HG02642 (cell line): ENCODE results near the gene UBA1.

Experiments
- ATAC-seq: cut with Tn5 transposase; IDR thresholded peaks from one replicate; pipeline ENCODE4 v1.9.1; 2021; ENCODE audit warnings: mild to moderate bottlenecking; ENCODE audit not compliant: unreplicated experiment, poor library complexity

Gene UBA1

DNA sequence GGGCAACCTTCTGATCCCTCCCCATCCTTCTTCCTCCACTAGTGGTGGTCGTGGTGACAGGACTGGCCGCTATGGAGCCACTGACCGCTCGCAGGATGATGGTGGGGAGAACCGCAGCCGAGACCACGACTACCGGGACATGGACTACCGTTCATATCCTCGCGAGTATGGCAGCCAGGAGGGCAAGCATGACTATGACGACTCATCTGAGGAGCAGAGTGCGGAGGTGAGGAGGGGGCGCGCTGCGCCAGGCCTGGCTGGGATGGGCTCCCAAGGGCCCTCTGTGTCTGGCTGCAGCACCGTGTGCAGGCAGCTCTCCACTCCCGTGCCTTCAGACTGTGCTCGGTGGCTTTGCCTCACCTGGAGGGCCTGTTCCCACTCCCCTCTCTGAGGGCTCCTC, 24.4 kb upstream of the UBA1 start:
- ATAC-seq: no peak

DNA sequence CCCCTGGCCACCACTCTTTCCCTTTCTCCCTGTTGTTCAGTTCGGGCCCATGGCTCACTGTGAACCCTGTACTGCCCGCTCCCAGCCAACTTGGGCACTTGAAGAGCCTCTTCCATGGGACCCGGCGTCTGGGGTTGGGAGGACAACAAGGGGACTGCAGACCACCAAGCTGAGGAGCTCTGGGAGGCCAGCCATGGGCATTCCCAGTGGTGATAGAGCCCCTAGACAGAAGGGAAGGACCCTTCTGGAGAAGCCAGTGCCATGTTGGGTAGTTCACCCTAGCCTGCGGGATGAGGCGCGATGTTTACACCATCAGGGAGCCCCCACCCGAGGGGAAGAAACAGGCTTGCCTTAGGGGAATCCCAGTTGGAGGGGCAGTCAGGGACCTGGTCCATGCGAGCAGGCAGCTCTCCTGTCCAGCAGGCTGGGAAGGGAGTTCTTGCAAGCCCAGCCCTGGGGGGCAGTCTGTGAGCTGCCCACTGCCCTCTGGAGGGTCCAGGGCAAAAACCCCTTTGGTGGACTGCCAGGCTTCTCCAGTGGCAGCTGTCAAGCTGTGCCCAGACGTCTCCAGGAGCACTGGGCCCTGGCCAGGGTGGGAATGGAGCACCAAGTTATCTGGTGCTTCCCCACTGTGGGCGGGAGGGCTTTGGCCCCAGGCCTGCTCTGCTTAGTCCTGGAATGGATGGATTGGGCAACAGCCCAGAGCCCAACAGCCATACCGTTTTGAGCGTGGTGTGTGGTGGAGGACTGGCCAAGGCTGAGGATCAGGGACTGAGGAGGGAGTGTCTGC, 23.7 kb upstream of the UBA1 start:
- no peak for ATAC-seq

DNA sequence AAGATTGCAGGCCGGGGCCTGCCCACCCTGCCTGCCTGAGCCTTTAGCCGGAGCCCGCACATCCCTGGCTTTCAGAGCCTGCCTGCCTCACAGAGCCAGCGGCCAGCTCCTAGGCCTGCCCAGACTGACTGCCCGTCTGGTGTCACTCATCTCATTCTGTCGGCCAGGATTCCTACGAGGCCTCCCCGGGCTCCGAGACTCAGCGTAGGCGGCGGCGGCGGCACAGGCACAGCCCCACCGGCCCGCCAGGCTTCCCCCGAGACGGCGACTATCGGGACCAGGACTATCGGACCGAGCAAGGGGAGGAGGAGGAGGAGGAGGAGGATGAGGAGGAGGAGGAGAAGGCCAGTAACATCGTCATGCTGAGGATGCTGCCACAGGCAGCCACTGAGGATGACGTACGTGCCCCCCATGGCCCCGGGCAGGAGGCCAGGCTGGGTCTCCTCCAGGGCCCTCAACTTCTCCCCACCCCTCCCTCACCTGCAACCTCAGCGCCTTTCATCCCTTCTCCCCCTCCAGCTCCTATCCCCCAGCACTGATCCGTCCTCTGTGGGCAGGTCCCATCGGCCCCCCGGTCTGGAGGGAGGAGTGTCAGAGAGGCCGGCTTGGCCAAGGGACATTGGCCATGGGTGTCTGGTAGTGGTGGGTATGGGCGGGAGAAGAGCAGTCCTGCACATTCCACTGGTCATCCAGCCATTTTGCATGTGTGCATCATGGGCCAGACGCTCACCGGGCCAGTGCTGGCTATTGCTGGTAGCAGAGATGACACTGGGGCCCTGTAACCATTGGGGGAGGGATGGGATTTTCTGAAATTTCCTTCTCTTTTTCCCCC, 22.6 kb upstream of the UBA1 start:
- no peak for ATAC-seq

DNA sequence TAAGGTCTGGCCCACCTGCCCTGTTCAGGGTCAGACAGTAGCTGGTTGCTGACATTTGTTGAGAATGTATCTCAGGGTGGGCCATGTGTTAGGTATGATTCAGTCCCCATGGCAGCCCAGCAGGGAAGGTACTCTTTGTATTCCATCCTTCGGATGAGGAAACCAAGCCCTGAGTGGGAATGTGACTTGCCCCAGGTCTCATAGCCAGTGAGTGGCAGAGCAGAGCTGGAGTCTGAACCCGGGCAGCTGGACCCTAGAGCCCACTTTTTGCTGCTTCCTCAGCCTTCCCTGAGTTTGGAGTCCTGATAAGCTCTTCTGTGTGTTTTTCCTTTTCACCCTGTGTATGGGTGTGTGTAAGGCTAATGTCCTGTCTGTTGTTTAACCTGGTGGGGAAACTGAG, 21.6 kb upstream of the UBA1 start:
- ATAC-seq: no peak

DNA sequence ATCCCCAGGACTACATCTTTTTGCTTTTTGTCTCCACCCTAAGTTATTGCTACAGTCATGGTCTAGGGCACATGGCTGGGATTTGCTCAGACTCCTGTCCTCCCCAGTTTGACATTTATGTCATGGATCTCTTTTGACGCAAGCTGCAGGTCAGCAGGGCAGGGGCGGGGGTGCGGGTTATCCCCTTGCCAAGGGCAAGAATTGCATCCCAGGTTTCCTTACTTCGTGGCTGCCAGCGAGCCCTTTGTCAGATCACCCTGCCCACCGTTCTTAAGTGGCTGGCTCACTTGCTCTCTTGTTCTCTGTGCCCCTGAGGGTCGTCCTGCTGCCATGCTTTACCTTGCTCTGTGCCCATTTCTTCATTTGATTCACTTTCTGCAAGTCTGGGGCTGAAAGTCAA, 21.1 kb upstream of the UBA1 start:
- no peak for ATAC-seq

DNA sequence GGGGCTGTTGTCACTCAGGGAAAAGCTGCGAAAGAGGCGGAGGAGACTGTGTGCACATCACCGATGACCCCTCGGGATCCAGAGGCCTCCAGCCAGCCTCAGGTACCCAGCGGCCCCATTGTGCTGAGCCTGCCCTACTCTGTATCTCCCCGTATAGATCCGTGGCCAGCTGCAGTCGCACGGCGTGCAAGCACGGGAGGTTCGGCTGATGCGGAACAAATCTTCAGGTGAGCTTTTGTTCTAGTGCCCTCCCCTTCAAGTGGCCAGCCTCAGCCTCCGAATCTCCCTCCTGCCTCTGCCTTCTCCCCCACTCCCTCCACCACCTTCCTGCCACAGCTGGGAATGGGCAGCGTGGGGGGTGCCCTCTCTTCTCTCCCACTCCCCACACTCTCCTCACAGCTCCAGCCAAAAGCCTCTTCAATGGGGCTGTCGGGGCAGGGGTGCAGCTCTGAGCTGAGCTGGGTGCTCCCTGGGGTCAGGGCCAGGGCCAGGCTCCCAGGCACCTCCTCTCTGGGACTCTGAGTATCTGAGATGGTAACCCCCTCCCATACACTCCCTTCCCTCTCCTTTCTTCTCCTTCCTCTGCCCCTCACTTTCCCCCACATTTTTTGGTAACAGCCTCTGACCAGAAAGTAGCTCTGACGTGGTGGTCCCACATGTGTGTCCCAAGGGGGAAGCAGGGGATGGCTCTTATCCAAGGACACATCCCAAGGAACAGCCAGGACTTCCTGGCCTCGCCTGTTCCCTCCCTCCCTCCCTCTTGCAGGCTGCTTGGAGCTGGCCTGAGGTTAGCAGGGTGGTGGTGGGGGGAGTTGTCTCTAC, 20.4 kb upstream of the UBA1 start:
- ATAC-seq: no peak

DNA sequence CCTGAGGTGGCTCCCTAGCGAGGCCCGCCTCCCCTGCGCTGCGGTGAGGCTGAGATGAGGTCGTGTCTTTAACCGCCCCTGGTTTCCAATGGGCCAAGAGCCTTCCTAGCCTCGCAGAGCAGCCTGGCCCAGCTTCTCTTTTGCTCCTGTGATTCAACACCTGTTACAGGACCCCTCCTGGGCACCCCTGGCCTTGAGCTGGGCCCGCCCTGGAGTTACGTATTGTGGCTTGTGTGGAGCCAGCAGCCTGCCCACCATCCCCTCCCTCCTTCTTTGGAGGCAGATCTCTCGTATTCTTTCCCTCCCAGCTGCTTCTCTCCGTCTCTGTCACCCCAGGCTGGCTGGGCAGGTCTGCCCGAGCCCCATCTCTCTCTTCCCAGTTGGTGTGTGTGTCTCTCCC, 19.3 kb upstream of the UBA1 start:
- ATAC-seq: no peak

DNA sequence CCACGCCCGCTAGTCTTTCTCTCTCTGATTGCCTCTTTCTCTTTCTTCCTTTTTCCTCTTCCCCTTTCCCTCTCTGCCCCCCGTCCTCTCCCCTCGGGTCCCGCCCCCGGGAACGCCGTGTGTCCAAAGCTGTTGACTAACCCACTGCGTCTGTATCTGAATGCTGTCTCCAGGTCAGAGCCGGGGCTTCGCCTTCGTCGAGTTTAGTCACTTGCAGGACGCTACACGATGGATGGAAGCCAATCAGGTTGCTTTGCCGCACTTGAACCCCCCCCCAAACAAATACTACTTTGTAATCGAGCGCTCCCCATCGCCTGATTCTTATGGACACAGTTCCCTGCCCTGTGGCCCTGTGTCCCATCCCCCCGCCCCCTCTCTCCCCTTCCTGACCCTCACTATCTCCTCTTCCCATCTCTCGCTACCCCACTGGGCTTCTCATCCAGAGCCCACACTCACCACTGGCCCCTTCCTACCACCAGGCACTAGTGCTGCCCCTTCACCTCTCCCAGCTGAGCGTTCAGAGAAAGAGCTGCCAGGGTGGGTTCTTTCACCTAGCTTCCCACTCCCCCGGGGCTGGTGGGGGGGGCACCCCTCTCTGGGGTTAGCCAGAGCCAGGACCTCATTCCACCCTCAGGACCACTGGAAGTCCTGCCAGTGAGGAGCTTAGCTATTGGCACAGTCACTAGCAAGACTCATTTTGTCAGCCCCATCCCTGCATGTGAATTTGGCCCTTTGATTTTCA, 18.6 kb upstream of the UBA1 start:
- no peak for ATAC-seq

DNA sequence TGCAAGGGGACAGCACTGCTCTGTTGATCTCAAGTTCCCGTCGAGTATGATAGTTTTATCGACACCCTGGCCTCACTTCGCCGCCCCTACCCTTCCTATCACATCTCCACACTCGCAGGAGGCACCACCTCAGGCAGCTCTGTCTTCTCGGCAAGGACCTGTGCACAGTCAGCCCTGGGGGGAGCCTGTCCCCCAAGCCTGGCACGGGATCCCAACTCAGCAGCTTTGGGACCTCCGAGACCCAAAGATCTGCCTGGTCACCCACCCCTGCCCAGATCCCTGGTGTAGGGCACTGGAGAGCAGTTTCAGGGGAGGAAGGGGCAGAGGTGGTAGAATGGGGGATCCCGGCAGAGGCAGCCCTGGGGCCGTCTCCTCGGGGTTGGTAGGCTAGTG, 18.0 kb upstream of the UBA1 start:
- no peak for ATAC-seq

DNA sequence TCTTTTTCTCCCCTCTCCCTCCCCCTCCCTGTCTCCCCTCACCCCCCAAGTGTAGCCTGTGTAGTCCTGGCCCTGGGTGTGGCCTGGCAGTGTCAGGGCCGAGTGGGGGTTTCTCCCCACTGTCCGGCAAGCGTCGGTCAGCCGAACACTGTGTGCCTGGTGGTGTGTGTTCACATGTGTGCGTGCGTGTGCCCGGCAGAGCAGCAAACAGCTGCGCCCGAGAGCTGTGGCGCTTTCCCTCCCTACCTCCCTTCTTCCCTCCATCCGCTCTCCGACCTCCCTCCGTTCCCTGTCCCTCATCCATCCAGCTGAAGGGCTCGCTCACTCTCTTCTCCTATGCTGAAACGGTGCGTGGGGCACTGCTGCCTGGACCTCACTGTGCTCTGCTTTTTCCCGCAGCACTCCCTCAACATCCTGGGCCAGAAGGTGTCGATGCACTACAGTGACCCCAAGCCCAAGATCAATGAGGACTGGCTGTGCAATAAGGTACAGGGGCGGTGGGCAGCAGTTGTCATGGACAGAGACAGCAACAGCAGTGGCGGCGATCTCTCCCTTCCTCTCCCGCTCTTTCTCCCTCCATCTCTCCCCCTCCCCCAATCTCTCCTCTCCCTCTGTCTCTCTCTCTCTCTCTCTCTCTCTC, 17.4 kb upstream of the UBA1 start:
- no peak for ATAC-seq

DNA sequence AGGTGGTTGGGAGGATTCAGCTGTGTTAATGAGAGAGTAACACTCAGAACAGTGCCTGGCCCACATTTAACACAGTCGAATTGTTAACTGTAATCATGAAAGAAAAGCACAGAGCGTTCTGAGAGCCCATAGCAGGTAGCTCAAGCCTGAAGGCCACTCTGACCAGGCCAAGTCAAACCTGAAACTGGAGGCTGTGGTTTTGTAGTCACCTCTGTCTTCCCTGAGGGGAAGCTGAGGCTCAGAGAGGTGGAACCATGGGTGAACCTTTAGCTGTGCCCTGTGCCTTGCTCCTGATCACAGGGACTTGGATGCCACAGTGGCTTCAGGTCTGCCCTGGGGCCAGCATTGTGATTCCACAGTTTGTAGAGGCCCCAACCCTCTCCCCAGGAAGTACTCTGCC, 16.6 kb upstream of the UBA1 start:
- no peak for ATAC-seq

DNA sequence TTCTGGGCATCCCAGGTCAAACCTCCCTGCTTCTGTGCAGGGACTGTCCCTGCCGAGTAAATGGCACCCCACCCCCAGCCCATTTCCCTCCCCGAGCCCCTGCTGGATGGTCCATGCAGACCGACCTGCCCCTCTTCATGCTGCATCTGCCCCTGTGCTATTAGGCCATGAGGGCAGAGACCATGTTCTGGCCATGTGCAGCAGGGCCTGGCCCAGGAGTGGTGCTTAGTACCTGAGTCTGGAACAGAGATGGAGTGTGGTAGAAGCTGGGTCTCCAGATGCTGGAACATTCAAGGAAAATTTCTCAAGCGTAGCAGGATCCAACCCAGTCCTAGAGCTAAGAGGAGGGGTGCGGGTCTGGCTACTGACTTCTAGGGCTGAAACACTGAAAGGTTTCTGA, 15.3 kb upstream of the UBA1 start:
- ATAC-seq: no peak

DNA sequence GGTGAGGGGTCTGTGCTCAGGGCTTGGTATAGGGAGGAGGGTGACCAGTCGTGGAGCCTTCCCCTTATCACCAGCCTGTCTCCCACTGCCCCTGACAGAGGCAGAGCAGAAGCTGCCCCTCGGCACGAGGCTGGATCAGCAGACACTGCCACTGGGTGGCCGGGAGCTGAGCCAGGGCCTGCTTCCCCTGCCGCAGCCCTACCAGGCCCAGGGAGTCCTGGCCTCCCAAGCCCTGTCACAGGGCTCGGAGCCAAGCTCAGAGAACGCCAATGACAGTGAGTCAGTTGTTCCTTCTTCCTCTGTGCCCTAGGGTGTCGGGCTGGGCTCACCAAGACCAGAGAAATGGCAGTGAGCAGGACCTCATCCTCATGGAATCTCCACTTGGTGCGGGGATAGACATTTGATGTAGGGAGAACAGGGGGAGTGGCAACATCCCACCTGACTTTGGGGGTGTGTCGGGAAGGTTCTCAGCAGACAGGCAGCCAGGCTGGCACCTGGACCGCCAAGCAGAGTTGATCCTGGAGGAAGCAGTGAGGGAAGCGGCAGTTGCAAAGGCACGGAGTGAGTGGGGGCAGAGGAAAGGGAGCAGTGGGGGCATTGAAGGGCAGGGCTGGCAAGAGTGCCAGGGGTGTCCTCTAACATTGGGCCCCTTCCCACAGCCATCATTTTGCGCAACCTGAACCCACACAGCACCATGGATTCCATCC, 14.3 kb upstream of the UBA1 start:
- no peak for ATAC-seq

DNA sequence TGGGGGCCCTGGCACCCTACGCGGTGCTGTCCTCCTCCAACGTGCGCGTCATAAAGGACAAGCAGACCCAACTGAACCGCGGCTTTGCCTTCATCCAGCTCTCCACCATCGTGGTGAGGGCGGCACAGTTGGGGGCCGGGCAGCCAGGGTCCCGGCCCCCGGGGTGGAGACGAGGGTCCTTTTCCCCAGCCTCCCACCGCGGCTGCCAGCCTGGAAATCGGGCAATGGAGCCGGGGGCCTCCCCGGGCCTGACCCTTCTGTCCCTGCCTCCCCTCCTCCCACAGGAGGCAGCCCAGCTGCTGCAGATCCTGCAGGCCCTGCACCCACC, 13.7 kb upstream of the UBA1 start:
- no peak for ATAC-seq

DNA sequence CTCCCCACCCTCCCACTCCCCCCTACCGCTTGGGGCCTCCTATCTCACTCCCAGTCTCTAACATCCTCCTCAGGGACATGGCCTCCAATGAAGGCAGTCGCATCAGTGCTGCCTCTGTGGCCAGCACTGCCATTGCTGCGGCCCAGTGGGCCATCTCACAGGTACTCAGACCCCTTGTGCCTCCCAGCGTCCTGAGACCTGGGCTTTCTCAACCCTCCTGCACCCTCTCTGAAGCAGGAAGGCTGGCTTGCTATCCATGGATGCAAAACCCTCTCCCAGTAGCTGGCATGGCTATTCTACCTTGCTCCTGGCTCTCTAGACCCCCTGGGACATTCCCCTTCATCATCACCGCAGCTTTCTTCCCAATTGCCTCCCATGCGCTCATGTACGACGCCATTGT, 13.3 kb upstream of the UBA1 start:
- no peak for ATAC-seq

DNA sequence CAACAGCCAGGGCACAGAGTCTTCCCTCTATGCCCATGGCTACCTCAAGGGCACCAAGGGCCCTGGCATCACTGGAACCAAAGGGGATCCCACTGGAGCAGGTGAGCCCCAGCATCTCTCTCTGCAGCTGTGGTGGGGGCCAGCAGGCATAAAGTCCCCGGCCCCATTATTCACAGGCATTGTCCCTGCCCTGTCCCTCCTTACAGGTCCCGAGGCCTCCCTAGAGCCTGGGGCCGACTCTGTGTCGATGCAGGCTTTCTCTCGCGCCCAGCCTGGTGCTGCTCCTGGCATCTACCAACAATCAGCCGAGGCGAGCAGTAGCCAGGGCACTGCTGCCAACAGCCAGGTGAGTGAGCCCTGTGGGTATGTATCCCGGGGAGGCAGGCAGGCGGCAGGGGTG, 12.3 kb upstream of the UBA1 start:
- no peak for ATAC-seq

DNA sequence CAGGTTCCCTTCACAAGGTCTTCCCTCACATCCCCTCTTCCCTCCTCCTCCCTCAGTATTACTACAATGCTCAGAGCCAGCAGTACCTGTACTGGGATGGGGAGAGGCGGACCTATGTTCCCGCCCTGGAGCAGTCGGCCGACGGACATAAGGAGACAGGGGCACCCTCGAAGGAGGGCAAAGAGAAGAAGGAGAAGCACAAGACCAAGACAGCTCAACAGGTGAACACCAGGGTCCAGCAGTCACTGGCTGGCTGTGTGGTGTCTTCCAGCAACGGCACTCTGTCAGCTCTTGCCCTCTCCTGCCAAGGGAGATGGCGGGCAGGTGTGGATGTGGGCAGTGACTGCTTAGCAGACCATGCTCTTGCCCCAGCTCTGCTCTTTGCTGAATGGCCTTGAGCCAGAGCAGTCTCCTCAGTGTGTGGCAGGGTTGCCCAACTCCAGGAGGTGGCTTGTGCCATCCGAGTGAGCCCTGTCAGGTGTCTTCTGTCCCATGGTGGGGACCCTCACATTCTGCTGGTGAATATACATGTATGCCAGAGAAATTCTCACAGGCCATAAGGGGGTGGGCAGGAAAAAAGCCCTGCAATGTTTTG, 11.4 kb upstream of the UBA1 start:
- ATAC-seq: no peak

DNA sequence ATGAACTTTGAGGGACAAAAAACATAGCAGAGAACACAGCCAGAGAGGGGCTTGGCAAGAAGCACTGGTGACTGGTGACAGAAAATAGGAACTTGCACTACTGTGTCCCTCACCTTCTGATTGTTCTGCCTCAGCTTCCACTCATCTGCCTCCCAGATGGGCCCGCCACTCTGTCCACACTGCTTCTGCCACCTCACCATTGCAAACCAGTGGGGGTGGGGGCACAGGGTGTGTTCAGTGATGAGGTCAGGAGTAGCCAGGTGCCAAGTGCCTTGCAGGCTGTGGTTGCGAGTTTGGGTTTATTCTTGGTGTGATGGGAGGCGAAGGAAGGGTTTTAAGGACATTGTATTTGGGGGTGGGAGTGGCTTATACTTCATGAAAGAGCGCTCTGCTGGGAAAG, 9.1 kb upstream of the UBA1 start:
- ATAC-seq: no peak

DNA sequence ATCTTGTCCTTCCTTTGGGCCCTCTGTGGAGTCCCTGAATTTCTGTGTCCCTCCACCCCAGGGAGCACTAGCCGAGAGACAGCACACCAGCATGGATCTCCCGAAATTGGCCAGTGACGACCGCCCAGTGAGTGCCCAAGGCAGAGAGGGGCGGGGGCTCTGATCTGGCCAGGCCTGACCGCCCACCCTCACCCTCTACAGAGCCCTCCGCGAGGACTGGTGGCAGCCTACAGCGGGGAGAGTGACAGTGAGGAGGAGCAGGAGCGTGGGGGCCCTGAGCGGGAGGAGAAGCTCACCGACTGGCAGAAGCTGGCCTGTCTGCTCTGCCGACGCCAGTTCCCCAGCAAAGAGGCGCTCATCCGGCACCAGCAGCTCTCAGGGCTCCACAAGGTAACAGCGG, 8.4 kb upstream of the UBA1 start:
- no peak for ATAC-seq
